Spleen (tissue), 11 donors: ENCODE results near the gene WNK2. TPM values are rescaled to one million over a fixed set of nuclear protein-coding genes. Genes with fewer than 3 reads are reported as not detected.

Source experiments
- DNase-seq: peaks from one replicate; pipeline ENCODE4 v3.0.0-alpha.2; 2020
- H3K27ac ChIP-seq, 8 donors: fragments of 200-600 bp; sonication (generic) in 7 of 8; 1 replicate in 4 of 8; 2 replicates in 4 of 8; pipeline versions ENCODE4 v1.5.0 to v1.8.0; 2016 to 2021; ENCODE audit warnings: inconsistent platforms in 4 of 8, mild to moderate bottlenecking in 4 of 8, moderate library complexity in 1 of 8
- H3K27me3 ChIP-seq, 7 donors: fragments of 200-600 bp; sonication (generic) in 6 of 7; replicated peaks in 1 of 7; 1 replicate in 4 of 7; 2 replicates in 3 of 7; pipeline versions ENCODE4 v1.5.0 to v1.8.0; 2016 to 2021; ENCODE audit warnings: inconsistent platforms in 3 of 7, mild to moderate bottlenecking in 1 of 7
- H3K36me3 ChIP-seq, 6 donors: fragments of 200-600 bp; sonication (generic) in 5 of 6; 1 replicate in 4 of 6; 2 replicates in 2 of 6; pipeline versions ENCODE4 v1.5.0 to v1.8.0; 2016 to 2021; ENCODE audit warnings: inconsistent platforms in 2 of 6
- H3K4me1 ChIP-seq, 6 donors: fragments of 200-600 bp; sonication (generic) in 5 of 6; 1 replicate in 3 of 6; 2 replicates in 3 of 6; pipeline versions ENCODE4 v1.5.0 to v1.8.0; 2016 to 2021; ENCODE audit warnings: inconsistent platforms in 3 of 6
- H3K4me3 ChIP-seq, 8 donors: fragments of 200-600 bp; sonication (generic) in 7 of 8; 1 replicate in 4 of 8; 2 replicates in 4 of 8; pipeline versions ENCODE4 v1.5.0 to v1.8.0; 2016 to 2021; ENCODE audit warnings: inconsistent platforms in 4 of 8, mild to moderate bottlenecking in 4 of 8, moderate library complexity in 2 of 8
- H3K9me3 ChIP-seq, 8 donors: fragments of 200-600 bp; sonication (generic) in 7 of 8; 1 replicate in 4 of 8; 2 replicates in 4 of 8; pipeline versions ENCODE4 v1.5.0 to v1.8.0; 2016 to 2021; ENCODE audit warnings: inconsistent platforms in 4 of 8
- CTCF ChIP-seq, 11 experiments: fragments of 200-600 bp in 7 of 11; fragments of 450-650 bp in 4 of 11; sonication (generic) in 4 of 11; IDR thresholded peaks in 8 of 11; conservative IDR thresholded peaks in 3 of 11; 1 replicate in 7 of 11; 2 replicates in 4 of 11; pipeline versions ENCODE4 v1.4.0 to v1.8.0; 2016 to 2021; ENCODE audit warnings: antibody characterized with exemption in 11 of 11, inconsistent platforms in 4 of 11, mild to moderate bottlenecking in 1 of 11
- POLR2A ChIP-seq, 3 donors: fragments of 450-650 bp; IDR thresholded peaks; one replicate each; pipeline ENCODE4 v1.5.1; 2017; ENCODE audit warnings: antibody characterized with exemption in 3 of 3, mild to moderate bottlenecking in 1 of 3
- POLR2AphosphoS5 ChIP-seq, 3 donors: sonication (generic); formaldehyde crosslinking; IDR thresholded peaks; one replicate each; pipeline ENCODE4 v1.5.1; 2017; ENCODE audit warnings: antibody characterized with exemption in 3 of 3
- WGBS, 5 donors: extraction: QIAGEN DNeasy Blood & Tissue Kit in 3 of 5; methylation state at CpG; one replicate each; pipeline versions ENCODE4 v1.1.5 to v1.1.7; 2013 to 2018; 5-methylcytosine and 5-hydroxymethylcytosine counted together
- intact Hi-C: fragments of 100-400 bp; cut with DNase I; formaldehyde crosslinking; loops from one replicate; pipeline ENCODE4 v1.15.0; 2023; ENCODE audit warnings: low total_unique reads
- polyA plus RNA-seq, 3 donors: library from polyadenylated mRNA; stranded (reverse); fragments of 200-250 nt; gene quantifications; one replicate each; pipeline ENCODE4 v1.2.1, GENCODE V29; 2013
- total RNA-seq, 7 donors: library from RNA; depleted of rRNA in 3 of 7; stranded (reverse); fragments of >200 nt in 3 of 7; fragmentation: NEBNext Ultra II Directional in 4 of 7; extraction: Animal tissue kit (Norgen Biotek cat#: 25700) in 4 of 7; gene quantifications; one replicate each; pipeline versions ENCODE4 v1.1.0 to v1.2.1, GENCODE V29; 2016 to 2021
- donor health status: healthy with polysubstance abuse.
- donor health status: DM: no; HTN: no; CAD: no; lungs with moderate emphysema.
- donor health status: DM: no; HTN: no; CAD: no.
- donor health status: Bipolar disorder and iron deficiency.
- donor health status: healthy.
- donor health status: DM: no; HTN: no; CAD: no.
- donor health status: DM: yes; HTN: yes; CAD: no.

The WNK2 gene
- total and polyA plus RNA-seq, 10 donors = 1.8 to 20.0 (median 7.3) TPM

DNA sequence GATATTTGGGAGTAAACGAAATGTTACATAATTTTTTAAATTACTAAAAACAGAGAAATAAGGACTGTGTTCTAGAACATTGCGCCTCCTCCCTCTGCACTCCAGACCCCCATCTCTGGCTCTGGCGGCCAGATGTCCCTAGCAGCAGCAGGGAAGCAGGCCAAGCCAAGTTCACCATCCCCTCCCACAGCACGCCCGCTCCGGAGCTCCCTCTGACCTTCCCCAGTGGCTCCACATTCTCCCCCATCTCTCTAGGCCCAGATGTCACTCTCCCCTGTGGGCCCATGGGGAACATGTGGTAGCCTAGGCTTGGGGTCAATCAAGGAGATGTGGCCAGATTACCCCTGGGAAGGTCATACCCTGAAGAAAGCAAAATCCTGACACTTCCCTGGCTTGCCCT lies 6.3 kb upstream of the WNK2 start:
- 68 to 85% (median 80%) methylated on average over 6 of the region's 6 CpGs for WGBS, 5 donors
- Histone ChIP-seq H3K27ac (peak overlapping the region; percentile 1 to 76 (median 60)), H3K4me1 (peaks cover 0 to 38% (median 18%) of the 10 kb centered on the region in 6 donors), H3K36me3 (no peaks in the 10 kb centered on the region), H3K27me3 (peaks cover 0 to 36% (median 5%) of the 10 kb centered on the region in 7 donors), H3K4me3 (no peak overlapping the region), H3K9me3 (no peaks in the 10 kb centered on the region)
- intact Hi-C loops = no loop called here
- peak in 2 of 3 donors; percentile 37 to 62 for TF ChIP-seq POLR2AphosphoS5 (IDR thresholded peaks at IDR 0.05)
- no peak for TF ChIP-seq CTCF (IDR thresholded peaks at IDR 0.05 in 8 of 11, conservative IDR thresholded peaks at IDR 0.05 in 3 of 11)
- DNase-seq = no peak

- Histone ChIP-seq H3K4me3 (no peak overlapping the region), H3K9me3 (no peaks in the 10 kb centered on the region), H3K4me1 (peaks cover 4 to 38% (median 16%) of the 10 kb centered on the region in 6 donors), H3K27me3 (peaks cover 0 to 50% (median 15%) of the 10 kb centered on the region in 7 donors), H3K36me3 (no peaks in the 10 kb centered on the region), H3K27ac (no peak overlapping the region)
- DNase-seq = no peak
- intact Hi-C loops = no loop called here
- TF ChIP-seq POLR2A (IDR thresholded peaks at IDR 0.05) (no peak), CTCF (IDR thresholded peaks at IDR 0.05 in 8 of 11, conservative IDR thresholded peaks at IDR 0.05 in 3 of 11) (no peak), POLR2AphosphoS5 (IDR thresholded peaks at IDR 0.05) (no peak)
- 86 to 92% (median 89%) methylated on average over 18 to 22 of the region's 22 CpGs for WGBS, 5 donors
These were observed 4.8 kb upstream of the WNK2 start for GRCh38 chr9:93178851-93179786.

GRCh38 chr9:93180938-93181337 lies 3.0 kb upstream of the WNK2 start:
- intact Hi-C loops = no loop called here
- WGBS, 5 donors = 63 to 86% (median 78%) methylated on average over 1 of the region's 1 CpG
- H3K4me1 ChIP-seq = peaks cover 5 to 51% (median 26%) of the 10 kb centered on the region in 6 donors
- TF ChIP-seq CTCF (IDR thresholded peaks at IDR 0.05 in 8 of 11, conservative IDR thresholded peaks at IDR 0.05 in 3 of 11) (no peak), POLR2AphosphoS5 (IDR thresholded peaks at IDR 0.05) (no peak), POLR2A (IDR thresholded peaks at IDR 0.05) (no peak)
- H3K4me3 ChIP-seq = no peak overlapping the region
- H3K27ac ChIP-seq = no peak overlapping the region
- DNase-seq = no peak
- peaks cover 0 to 68% (median 26%) of the 10 kb centered on the region in 7 donors for H3K27me3 ChIP-seq
- H3K9me3 ChIP-seq = no peaks in the 10 kb centered on the region
- no peaks in the 10 kb centered on the region for H3K36me3 ChIP-seq
